Measurements from ENCODE around the gene CRACR2A. TPM values are rescaled to one million over a fixed set of nuclear protein-coding genes. Genes with fewer than 3 reads are reported as not detected.

The CRACR2A gene
- total and polyA plus RNA-seq, 4 donors = 1.4 to 10.2 (median 5.5) TPM

DNA sequence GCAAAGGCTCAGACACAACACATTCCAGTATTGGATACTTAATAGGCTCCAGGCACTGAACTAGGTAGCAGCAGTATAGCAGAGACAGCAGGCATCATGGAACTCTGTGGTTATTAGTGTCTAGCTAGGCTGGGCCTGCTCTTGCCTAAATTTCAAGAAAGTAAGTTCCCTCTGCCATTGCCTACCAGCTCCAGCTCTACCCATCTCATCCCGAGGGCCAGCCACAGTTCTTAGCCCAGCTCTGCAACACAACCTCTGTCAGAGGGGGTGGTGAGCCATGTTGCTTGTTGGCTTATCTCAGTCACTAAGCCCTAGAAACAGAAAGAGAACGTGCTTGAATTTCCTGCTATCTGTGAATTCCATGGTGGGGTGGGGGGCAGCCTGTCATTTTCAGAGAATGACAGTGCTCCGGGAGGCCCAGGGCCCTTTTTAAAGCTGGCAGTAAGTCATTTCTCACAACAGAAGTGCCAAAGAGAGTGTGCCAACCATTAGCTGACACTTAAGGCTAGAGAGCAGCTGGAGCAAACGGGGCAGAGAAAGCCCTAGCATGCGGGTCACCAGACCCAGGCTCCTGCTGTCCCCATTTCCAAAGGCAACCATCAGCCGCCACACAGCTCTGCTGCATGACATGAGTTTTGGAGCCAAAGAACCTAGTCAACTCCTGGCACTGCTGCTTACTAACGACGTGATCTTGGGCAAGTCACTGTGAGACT is 156.1 kb downstream of the CRACR2A start:
- Histone ChIP-seq H3K9me3 (ENCODE audit: control insufficient read depth in 4 of 4, insufficient read depth in 3 of 4, low read length in 3 of 4) (no peaks in the 10 kb centered on the region), H3K27me3 (ENCODE audit: control insufficient read depth in 3 of 3, insufficient read depth in 3 of 3, low read length in 2 of 3) (no peaks in the 10 kb centered on the region), H3K27ac (ENCODE audit: low read depth in 1 of 2, low read length in 1 of 2) (no peak overlapping the region), H3K4me1 (ENCODE audit: control insufficient read depth in 5 of 5, insufficient read depth in 5 of 5, low read length in 5 of 5) (no peaks in the 10 kb centered on the region), H3K36me3 (ENCODE audit: control insufficient read depth in 4 of 4, insufficient read depth in 4 of 4, low read length in 4 of 4) (no peaks in the 10 kb centered on the region), H3K4me3 (no peak overlapping the region), H3K9ac (ENCODE audit: insufficient read depth in 1 of 2, low read length in 2 of 2) (no peak overlapping the region)
- TF ChIP-seq, protein P1, sequence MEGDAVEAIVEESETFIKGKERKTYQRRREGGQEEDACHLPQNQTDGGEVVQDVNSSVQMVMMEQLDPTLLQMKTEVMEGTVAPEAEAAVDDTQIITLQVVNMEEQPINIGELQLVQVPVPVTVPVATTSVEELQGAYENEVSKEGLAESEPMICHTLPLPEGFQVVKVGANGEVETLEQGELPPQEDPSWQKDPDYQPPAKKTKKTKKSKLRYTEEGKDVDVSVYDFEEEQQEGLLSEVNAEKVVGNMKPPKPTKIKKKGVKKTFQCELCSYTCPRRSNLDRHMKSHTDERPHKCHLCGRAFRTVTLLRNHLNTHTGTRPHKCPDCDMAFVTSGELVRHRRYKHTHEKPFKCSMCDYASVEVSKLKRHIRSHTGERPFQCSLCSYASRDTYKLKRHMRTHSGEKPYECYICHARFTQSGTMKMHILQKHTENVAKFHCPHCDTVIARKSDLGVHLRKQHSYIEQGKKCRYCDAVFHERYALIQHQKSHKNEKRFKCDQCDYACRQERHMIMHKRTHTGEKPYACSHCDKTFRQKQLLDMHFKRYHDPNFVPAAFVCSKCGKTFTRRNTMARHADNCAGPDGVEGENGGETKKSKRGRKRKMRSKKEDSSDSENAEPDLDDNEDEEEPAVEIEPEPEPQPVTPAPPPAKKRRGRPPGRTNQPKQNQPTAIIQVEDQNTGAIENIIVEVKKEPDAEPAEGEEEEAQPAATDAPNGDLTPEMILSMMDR (IDR thresholded peaks at IDR 0.05; ENCODE audit: control extremely low read depth, extremely low read depth) = no peak
- ATAC-seq (ENCODE audit: insufficient read depth, low FRiP score) (no peak), DNase-seq (no peak)
- 88 to 93% methylated on average over 8 of the region's 8 CpGs for WGBS, 2 donors

DNA sequence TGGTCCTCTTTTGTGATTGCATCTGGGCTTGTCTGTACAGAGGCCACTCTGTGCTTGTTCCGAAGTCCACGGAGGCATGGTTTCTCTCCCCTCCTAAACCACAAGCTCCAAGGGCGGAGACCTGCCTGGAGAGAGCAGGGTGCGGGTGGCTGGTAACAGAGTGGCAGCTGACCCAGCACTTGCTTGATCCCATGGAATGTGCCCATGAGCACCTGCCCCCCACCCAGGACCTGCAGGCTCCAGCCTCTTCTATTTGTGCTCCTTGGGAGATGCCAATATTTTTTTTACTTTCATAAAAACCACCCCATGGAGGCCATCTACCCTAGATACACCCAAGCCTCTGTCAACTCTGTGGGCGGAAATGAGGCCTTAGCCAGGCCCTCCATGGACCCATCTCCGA is 157.2 kb downstream of the CRACR2A start:
- WGBS, 2 donors = 96% methylated on average over 6 of the region's 6 CpGs

DNA sequence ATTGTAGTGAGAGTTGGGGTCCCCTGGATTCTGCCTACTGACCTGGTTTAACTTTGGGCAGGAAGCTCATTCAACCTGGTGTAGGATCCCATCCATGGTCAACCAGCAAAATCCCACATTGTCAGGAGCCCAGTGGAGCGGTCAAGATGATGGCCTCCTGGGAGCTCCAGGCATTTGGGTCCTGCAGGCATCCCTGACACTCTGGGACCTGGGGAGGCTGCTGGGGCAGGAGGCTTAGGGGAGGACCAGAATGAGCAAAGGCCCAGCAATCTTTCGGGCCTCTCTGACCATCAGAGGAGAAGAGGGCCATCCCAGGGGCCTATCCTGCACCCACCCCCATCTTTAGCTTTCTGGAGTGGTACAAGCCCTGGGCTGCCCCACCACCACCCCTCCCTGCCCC is 157.9 kb downstream of the CRACR2A start:
- 97 to 100% methylated on average over 2 of the region's 2 CpGs for WGBS, 2 donors
- no peak for DNase-seq

More for the DNA sequence above, 157.2 kb downstream of the CRACR2A start:
- Histone ChIP-seq H3K27ac (ENCODE audit: low read depth in 1 of 2, low read length in 1 of 2) (no peak overlapping the region), H3K4me1 (ENCODE audit: control insufficient read depth in 5 of 5, insufficient read depth in 5 of 5, low read length in 5 of 5) (no peaks in the 10 kb centered on the region), H3K4me3 (no peak overlapping the region), H3K9ac (ENCODE audit: insufficient read depth in 1 of 2, low read length in 2 of 2) (no peak overlapping the region), H3K27me3 (ENCODE audit: control insufficient read depth in 3 of 3, insufficient read depth in 3 of 3, low read length in 2 of 3) (no peaks in the 10 kb centered on the region), H3K9me3 (ENCODE audit: control insufficient read depth in 4 of 4, insufficient read depth in 3 of 4, low read length in 3 of 4) (no peaks in the 10 kb centered on the region), H3K36me3 (ENCODE audit: control insufficient read depth in 4 of 4, insufficient read depth in 4 of 4, low read length in 4 of 4) (no peaks in the 10 kb centered on the region)
- no peak for ATAC-seq (ENCODE audit: insufficient read depth, low FRiP score)
- TF ChIP-seq, protein P1 (IDR thresholded peaks at IDR 0.05; ENCODE audit: control extremely low read depth, extremely low read depth) = no peak
- no peak for DNase-seq

More for the DNA sequence above, 157.9 kb downstream of the CRACR2A start:
- Histone ChIP-seq H3K27me3 (ENCODE audit: control insufficient read depth in 3 of 3, insufficient read depth in 3 of 3, low read length in 2 of 3) (no peaks in the 10 kb centered on the region), H3K4me3 (no peak overlapping the region), H3K9me3 (ENCODE audit: control insufficient read depth in 4 of 4, insufficient read depth in 3 of 4, low read length in 3 of 4) (no peaks in the 10 kb centered on the region), H3K4me1 (ENCODE audit: control insufficient read depth in 5 of 5, insufficient read depth in 5 of 5, low read length in 5 of 5) (no peaks in the 10 kb centered on the region), H3K36me3 (ENCODE audit: control insufficient read depth in 4 of 4, insufficient read depth in 4 of 4, low read length in 4 of 4) (no peaks in the 10 kb centered on the region), H3K27ac (ENCODE audit: low read depth in 1 of 2, low read length in 1 of 2) (no peak overlapping the region), H3K9ac (ENCODE audit: insufficient read depth in 1 of 2, low read length in 2 of 2) (no peak overlapping the region)
- TF ChIP-seq, protein P1 (IDR thresholded peaks at IDR 0.05; ENCODE audit: control extremely low read depth, extremely low read depth) = no peak
- no peak for ATAC-seq (ENCODE audit: insufficient read depth, low FRiP score)
